ENCODE data around the gene ABCA3.

Gene ABCA3

DNA sequence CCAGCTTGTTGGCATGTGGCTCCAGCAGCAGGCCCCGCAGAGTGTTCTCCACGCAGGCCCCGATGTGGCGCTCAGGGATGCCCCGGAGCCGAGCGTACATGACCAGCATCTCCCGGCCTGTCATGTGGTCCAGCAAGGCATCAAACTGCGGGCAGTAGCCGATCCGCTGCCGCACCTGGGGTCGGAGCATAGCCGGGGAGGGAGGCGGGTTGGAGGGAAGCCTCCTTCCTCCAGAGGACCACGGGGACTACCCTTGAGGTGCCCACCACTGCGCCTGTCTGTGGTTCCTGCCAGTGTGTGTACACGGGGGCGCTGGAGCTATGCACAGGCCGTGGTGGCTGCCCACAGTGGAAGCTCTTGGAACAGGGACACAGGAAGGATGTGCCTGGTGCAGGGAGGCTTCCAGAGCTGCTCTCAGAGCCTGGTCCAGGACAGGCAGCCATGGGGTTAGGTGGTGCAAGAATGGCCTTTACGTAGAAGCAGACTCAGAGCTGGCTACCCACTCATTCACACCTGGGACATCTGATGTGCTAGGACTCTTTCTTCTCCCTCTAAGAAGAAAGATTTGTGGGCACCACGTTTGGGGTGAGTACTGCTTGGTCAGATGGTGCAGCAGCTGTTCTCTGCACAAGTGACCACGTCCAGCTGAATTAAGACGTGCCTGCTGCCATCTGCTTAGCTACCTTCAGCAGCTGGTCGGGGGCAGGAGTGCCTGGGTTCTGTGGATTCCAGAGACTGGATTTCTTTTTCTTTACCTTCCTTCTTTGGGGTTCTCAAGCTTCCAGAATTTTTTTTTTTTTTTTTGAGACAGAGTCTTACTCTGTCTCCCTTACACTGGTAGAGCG lies 61.4 kb downstream of the ABCA3 start:
- TF ChIP-seq, protein P1, sequence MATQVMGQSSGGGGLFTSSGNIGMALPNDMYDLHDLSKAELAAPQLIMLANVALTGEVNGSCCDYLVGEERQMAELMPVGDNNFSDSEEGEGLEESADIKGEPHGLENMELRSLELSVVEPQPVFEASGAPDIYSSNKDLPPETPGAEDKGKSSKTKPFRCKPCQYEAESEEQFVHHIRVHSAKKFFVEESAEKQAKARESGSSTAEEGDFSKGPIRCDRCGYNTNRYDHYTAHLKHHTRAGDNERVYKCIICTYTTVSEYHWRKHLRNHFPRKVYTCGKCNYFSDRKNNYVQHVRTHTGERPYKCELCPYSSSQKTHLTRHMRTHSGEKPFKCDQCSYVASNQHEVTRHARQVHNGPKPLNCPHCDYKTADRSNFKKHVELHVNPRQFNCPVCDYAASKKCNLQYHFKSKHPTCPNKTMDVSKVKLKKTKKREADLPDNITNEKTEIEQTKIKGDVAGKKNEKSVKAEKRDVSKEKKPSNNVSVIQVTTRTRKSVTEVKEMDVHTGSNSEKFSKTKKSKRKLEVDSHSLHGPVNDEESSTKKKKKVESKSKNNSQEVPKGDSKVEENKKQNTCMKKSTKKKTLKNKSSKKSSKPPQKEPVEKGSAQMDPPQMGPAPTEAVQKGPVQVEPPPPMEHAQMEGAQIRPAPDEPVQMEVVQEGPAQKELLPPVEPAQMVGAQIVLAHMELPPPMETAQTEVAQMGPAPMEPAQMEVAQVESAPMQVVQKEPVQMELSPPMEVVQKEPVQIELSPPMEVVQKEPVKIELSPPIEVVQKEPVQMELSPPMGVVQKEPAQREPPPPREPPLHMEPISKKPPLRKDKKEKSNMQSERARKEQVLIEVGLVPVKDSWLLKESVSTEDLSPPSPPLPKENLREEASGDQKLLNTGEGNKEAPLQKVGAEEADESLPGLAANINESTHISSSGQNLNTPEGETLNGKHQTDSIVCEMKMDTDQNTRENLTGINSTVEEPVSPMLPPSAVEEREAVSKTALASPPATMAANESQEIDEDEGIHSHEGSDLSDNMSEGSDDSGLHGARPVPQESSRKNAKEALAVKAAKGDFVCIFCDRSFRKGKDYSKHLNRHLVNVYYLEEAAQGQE (IDR thresholded peaks at IDR 0.05; ENCODE audit: insufficient replicate concordance, low read depth): no peak
- TF ChIP-seq POLR2AphosphoS5 (IDR thresholded peaks at IDR 0.05; ENCODE audit: low read depth) (no peak), GABPA (IDR thresholded peaks at IDR 0.05; ENCODE audit: low read depth) (no peak), SPI1 (IDR thresholded peaks at IDR 0.05; ENCODE audit: borderline replicate concordance, low read depth) (no peak)
- TF ChIP-seq, protein P2, sequence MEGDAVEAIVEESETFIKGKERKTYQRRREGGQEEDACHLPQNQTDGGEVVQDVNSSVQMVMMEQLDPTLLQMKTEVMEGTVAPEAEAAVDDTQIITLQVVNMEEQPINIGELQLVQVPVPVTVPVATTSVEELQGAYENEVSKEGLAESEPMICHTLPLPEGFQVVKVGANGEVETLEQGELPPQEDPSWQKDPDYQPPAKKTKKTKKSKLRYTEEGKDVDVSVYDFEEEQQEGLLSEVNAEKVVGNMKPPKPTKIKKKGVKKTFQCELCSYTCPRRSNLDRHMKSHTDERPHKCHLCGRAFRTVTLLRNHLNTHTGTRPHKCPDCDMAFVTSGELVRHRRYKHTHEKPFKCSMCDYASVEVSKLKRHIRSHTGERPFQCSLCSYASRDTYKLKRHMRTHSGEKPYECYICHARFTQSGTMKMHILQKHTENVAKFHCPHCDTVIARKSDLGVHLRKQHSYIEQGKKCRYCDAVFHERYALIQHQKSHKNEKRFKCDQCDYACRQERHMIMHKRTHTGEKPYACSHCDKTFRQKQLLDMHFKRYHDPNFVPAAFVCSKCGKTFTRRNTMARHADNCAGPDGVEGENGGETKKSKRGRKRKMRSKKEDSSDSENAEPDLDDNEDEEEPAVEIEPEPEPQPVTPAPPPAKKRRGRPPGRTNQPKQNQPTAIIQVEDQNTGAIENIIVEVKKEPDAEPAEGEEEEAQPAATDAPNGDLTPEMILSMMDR (IDR thresholded peaks at IDR 0.05; ENCODE audit: insufficient read depth, low read length): no peak
- Histone ChIP-seq H3K27me3 (ENCODE audit: insufficient read depth, poor library complexity, severe bottlenecking) (no peaks in the 10 kb centered on the region), H3K4me3 (replicated peaks; ENCODE audit: insufficient read depth, low read length) (no peak overlapping the region), H3K27ac (replicated peaks) (no peak overlapping the region)
- DNase-seq (ENCODE audit: low read depth in 1 of 2, low spot score in 1 of 2): no peak

DNA sequence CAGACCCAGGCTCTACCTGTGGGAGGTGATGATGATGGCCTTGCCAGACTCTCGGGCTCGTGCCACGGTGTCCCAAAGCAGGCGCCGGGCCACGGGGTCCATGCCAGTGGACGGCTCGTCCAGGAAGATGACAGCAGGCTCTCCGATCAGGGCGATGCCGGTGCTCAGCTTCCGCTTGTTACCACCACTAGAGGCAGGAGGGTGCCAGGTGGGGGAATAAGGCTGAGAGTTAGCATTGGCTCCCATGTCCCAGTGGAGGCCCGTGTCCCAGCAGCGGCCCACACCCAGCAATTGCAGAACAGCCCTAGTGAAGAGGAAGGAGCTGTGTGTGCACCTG lies 62.3 kb downstream of the ABCA3 start:
- TF ChIP-seq, protein P2 (IDR thresholded peaks at IDR 0.05; ENCODE audit: insufficient read depth, low read length): no peak
- TF ChIP-seq SPI1 (IDR thresholded peaks at IDR 0.05; ENCODE audit: borderline replicate concordance, low read depth): no peak
- no peak for TF ChIP-seq GABPA (IDR thresholded peaks at IDR 0.05; ENCODE audit: low read depth)
- TF ChIP-seq, protein P1 (IDR thresholded peaks at IDR 0.05; ENCODE audit: insufficient replicate concordance, low read depth): no peak
- TF ChIP-seq POLR2AphosphoS5 (IDR thresholded peaks at IDR 0.05; ENCODE audit: low read depth): no peak
- Histone ChIP-seq H3K4me3 (replicated peaks; ENCODE audit: insufficient read depth, low read length) (no peak overlapping the region), H3K27ac (replicated peaks) (no peak overlapping the region), H3K27me3 (ENCODE audit: insufficient read depth, poor library complexity, severe bottlenecking) (no peaks in the 10 kb centered on the region)
- no peak for DNase-seq (ENCODE audit: low read depth in 1 of 2, low spot score in 1 of 2)

DNA sequence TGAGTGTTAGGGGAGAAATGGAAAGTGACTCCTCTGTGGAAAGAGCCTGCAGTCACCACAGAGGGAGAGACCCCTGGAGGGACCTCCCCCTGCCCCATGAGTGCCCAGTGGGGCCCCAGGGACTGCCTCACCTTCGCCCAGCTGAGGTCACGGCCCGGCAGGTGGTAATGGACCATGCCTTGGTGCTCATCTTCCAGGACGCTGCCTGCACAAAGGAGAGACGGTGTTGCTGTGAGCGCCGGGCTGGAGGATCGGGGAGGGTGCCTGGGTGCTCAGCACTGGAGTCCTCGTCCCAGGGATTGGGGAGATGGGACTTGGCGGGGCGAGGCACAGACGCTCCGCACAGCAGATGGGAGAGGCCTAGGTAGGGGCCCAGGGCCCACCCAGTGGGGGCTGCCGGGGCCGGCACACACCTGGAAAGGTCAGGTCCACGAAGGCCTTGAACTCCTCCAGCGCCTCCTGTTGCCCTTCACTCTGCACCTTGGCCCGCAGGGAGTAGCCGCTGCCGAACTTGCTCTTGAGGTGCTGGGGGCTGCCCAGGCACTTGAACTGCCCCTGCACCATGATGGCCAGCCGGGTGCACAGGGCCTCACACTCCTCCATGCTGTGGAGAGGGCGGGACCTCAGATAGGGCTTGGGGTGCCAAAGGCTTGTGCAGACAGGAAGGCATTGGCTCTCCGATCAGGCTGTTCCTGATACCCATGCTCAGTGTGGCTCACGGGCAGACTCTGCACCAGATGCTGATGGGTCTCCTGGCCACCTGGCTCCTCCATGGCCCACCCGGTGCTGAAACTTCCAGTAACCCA lies 62.9 kb downstream of the ABCA3 start:
- H3K27ac ChIP-seq (replicated peaks): no peak overlapping the region
- DNase-seq (ENCODE audit: low read depth in 1 of 2, low spot score in 1 of 2): no peak
- H3K4me3 ChIP-seq (replicated peaks; ENCODE audit: insufficient read depth, low read length): no peak overlapping the region
- no peaks in the 10 kb centered on the region for H3K27me3 ChIP-seq (ENCODE audit: insufficient read depth, poor library complexity, severe bottlenecking)
- TF ChIP-seq GABPA (IDR thresholded peaks at IDR 0.05; ENCODE audit: low read depth) (no peak), SPI1 (IDR thresholded peaks at IDR 0.05; ENCODE audit: borderline replicate concordance, low read depth) (no peak), POLR2AphosphoS5 (IDR thresholded peaks at IDR 0.05; ENCODE audit: low read depth) (no peak)
- TF ChIP-seq, protein P1 (IDR thresholded peaks at IDR 0.05; ENCODE audit: insufficient replicate concordance, low read depth): no peak
- TF ChIP-seq, protein P2 (IDR thresholded peaks at IDR 0.05; ENCODE audit: insufficient read depth, low read length): no peak
